GM19397 (cell line): ENCODE results near the gene MAGEC3.

Source experiments
- ATAC-seq: cut with Tn5 transposase; IDR thresholded peaks from one replicate; pipeline ENCODE4 v1.9.1; 2021; ENCODE audit warnings: mild to moderate bottlenecking, moderate library complexity; ENCODE audit not compliant: unreplicated experiment

Gene MAGEC3

DNA sequence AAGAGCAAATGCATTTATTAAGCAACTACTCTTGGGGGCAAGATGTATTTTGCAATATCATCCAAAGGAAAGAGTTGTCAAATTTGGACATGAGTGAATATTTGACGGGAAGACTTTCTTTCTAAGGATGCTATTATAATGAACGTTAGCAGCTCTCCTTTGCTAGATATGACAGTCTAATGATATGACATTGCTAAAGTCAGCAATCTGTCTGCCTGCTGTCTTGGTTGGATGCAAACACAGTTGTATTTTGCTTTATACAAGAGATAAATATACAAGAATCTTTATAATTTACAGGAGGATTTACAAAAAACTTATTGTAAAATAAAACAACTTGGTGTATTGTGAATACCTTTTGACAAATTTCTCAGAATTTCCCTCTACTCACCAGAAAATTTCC is 103.1 kb downstream of the MAGEC3 start:
- ATAC-seq, result no peak

DNA sequence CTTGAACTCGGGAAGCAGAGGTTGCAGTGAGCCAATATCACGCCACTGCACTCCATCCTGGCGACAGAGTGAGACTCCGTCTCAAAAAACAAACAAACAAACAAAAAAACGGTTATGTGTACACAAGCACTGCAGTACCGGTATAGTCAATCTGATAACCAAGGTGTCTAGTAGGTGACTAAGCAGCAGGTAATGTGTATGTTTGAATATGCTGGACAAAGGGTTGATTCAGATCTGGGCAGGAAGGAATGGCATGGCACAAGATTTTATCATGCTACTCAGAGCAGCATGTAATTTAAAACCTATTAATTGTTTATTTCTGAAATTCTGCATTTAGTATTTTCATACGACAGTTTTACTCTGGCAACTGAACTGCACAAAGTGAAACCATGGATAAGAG is 107.3 kb downstream of the MAGEC3 start:
- ATAC-seq, result no peak

DNA sequence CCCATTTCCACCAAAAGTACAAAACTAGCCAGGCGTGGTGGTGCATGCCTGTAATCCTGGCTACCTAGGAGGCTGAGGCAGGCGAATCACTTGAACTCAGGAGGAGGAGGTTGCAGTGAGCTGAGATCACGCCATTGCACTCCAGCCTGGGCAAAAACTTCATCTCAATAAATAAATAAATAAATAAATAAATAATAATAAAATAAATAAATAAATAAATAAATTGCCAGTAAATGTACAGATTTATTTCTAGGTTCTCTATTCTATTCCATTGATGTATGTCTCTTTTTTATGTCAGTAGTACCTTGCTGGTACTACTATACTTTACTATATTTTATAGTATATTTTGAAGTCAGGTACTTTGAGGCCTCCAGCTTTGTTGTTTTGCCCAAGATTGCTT is 109.2 kb downstream of the MAGEC3 start:
- ATAC-seq, result no peak
